ENCODE results near the gene UCN2.
A peak's percentile ranks its signal among the peaks of the same experiment; 100 is the strongest.
"Not testable (repeated sequence)": the region's sequence is repeated elsewhere in the genome, so short reads cannot be mapped to it uniquely, and the experiment has no call there.

The UCN2 gene

GRCh38 chr3:48546203-48546829, 17.3 kb downstream of the UCN2 start:
- FAIRE-seq (no peak), DNase-seq (ENCODE audit: extremely low spot score, insufficient read length, low read depth) (no peak)

- no peak for FAIRE-seq
- DNase-seq (ENCODE audit: extremely low spot score, insufficient read length, low read depth) = no peak
Observed at GRCh38 chr3:48544141-48544540, 19.4 kb downstream of the UCN2 start.

- no peak for FAIRE-seq
Observed at GRCh38 chr3:48543271-48543866, 20.2 kb downstream of the UCN2 start.

GRCh38 chr3:48538451-48538850, 25.1 kb downstream of the UCN2 start:
- FAIRE-seq = no peak
- no peak for DNase-seq (ENCODE audit: extremely low spot score, insufficient read length, low read depth)

More at GRCh38 chr3:48543271-48543866, 20.2 kb downstream of the UCN2 start:
- DNase-seq (ENCODE audit: extremely low spot score, insufficient read length, low read depth) = no peak

- FAIRE-seq = no peak
- DNase-seq (ENCODE audit: extremely low spot score, insufficient read length, low read depth) = no peak
Observed at GRCh38 chr3:48536785-48537184, 26.8 kb downstream of the UCN2 start.

- DNase-seq (ENCODE audit: extremely low spot score, insufficient read length, low read depth) = no peak
- no peak for FAIRE-seq
Observed at GRCh38 chr3:48536116-48536515, 27.5 kb downstream of the UCN2 start.

- DNase-seq (ENCODE audit: extremely low spot score, insufficient read length, low read depth) (no peak), FAIRE-seq (no peak)
Observed at GRCh38 chr3:48535578-48535977, 28.0 kb downstream of the UCN2 start.

GRCh38 chr3:48532977-48533337, 30.6 kb downstream of the UCN2 start:
- no peak for FAIRE-seq
- no peak for DNase-seq (ENCODE audit: extremely low spot score, insufficient read length, low read depth)

- DNase-seq (ENCODE audit: extremely low spot score, insufficient read length, low read depth) (no peak), FAIRE-seq (no peak)
Observed at GRCh38 chr3:48532271-48532976, 31.2 kb downstream of the UCN2 start.

- not testable (repeated sequence) for DNase-seq (ENCODE audit: extremely low spot score, insufficient read length, low read depth)
Observed at GRCh38 chr3:48530701-48531100, 32.9 kb downstream of the UCN2 start.

GRCh38 chr3:48528754-48529153, 34.8 kb downstream of the UCN2 start:
- no peak for DNase-seq (ENCODE audit: extremely low spot score, insufficient read length, low read depth)
- no peak for FAIRE-seq

More at GRCh38 chr3:48530701-48531100, 32.9 kb downstream of the UCN2 start:
- FAIRE-seq = not testable (repeated sequence)

GRCh38 chr3:48528048-48528447, 35.5 kb downstream of the UCN2 start:
- DNase-seq (ENCODE audit: extremely low spot score, insufficient read length, low read depth) = no peak
- FAIRE-seq = no peak

GRCh38 chr3:48524970-48525369, 38.6 kb downstream of the UCN2 start:
- no peak for FAIRE-seq
- no peak for DNase-seq (ENCODE audit: extremely low spot score, insufficient read length, low read depth)

- FAIRE-seq = no peak
- no peak for DNase-seq (ENCODE audit: extremely low spot score, insufficient read length, low read depth)
Observed at GRCh38 chr3:48521635-48522034, 41.9 kb downstream of the UCN2 start.

- no peak for DNase-seq (ENCODE audit: extremely low spot score, insufficient read length, low read depth)
- no peak for FAIRE-seq
Observed at GRCh38 chr3:48519277-48519643, 44.3 kb downstream of the UCN2 start.

GRCh38 chr3:48518638-48519276, 44.8 kb downstream of the UCN2 start:
- no peak for DNase-seq (ENCODE audit: extremely low spot score, insufficient read length, low read depth)
- no peak for FAIRE-seq

- no peak for DNase-seq (ENCODE audit: extremely low spot score, insufficient read length, low read depth)
- no peak for FAIRE-seq
Observed at GRCh38 chr3:48518069-48518468, 45.5 kb downstream of the UCN2 start.

- no peak for FAIRE-seq
- no peak for DNase-seq (ENCODE audit: extremely low spot score, insufficient read length, low read depth)
Observed at GRCh38 chr3:48516571-48516970, 47.0 kb downstream of the UCN2 start.

GRCh38 chr3:48514431-48515227, 49.0 kb downstream of the UCN2 start:
- no peak for DNase-seq (ENCODE audit: extremely low spot score, insufficient read length, low read depth)
- FAIRE-seq = peak; percentile 49
